Measurements from ENCODE around the gene CCDC185. TPM values are rescaled to one million over a fixed set of nuclear protein-coding genes. Genes with fewer than 3 reads are reported as not detected.

CCDC185 gene
- not detected for total RNA-seq

DNA sequence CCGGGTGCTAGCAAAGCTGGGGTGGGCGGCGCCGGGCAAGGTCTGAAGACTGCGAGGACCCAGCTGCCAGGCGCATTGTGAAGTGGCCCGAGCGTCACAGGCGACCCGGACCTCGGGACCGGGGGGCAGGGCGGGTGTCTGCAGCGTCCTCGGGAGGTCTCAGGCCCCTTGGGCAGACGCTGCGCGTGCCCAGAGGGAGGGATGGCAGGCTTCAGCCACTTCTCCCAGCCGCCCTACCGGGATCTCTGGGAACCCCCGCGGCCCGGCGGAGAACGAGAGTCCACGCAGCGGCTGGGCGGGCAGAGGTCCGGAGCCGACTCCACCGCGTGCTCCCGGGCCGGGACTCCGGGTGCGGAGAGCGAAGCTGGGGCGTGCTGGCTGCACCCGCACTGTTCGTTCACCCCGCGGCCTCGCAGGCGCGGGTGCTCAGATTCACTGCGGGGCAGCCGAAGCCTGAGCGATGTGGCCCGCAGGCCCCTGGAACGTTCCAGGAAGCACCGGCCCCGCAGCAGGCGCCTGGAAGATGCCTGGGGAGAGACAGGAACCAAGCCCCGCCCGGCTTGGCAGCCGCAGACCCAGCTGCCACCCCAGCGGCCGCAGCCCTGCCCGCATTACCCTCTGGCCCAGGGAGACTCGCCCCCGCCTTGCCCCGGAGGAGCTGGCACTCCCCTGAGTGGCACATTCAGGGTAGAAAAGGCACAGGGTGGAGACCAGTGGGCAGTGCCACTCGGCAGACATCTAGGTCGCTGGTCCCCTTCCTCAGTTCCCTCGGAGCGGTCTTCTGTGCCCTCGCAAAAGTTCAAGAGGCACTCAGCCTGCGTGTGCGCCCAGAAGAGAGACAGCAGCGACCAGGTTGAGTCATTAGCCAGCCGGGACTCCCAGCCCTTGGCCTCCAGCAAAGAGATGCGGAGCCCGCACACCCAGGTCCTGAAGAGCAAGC, at the start of gene CCDC185:
Gene CCDC185, plus strand, starts transcription at position 141 of the 940 bp plus-strand sequence. Its CDS starts 61 bp downstream, at position 202.
- DNase-seq (ENCODE audit: low spot score) (no peak), ATAC-seq (ENCODE audit: low FRiP score) (no peak)
- TF ChIP-seq, protein P1, sequence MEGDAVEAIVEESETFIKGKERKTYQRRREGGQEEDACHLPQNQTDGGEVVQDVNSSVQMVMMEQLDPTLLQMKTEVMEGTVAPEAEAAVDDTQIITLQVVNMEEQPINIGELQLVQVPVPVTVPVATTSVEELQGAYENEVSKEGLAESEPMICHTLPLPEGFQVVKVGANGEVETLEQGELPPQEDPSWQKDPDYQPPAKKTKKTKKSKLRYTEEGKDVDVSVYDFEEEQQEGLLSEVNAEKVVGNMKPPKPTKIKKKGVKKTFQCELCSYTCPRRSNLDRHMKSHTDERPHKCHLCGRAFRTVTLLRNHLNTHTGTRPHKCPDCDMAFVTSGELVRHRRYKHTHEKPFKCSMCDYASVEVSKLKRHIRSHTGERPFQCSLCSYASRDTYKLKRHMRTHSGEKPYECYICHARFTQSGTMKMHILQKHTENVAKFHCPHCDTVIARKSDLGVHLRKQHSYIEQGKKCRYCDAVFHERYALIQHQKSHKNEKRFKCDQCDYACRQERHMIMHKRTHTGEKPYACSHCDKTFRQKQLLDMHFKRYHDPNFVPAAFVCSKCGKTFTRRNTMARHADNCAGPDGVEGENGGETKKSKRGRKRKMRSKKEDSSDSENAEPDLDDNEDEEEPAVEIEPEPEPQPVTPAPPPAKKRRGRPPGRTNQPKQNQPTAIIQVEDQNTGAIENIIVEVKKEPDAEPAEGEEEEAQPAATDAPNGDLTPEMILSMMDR (IDR thresholded peaks at IDR 0.05), result no peak

DNA sequence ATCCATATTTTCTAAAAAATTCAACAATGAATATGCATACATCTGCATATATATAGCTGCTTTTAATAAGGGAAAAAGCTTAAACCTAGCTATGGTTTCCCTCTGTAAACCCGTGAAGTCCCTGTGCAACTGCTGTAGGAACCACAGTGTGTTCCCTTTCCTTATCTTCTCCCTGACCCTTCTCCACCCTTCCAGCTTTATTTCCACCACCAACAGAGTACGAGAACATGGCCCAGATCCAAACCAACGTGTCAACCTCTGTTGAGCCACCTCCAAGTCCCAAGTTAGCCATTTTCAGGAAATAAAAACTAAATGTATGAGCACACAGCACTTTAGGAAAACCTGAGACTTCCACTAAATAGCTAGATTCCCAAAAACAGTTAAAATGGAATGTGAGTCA, 49.5 kb upstream of the CCDC185 start:
- no peak for DNase-seq (ENCODE audit: low spot score)
- TF ChIP-seq, protein P1 (IDR thresholded peaks at IDR 0.05), result no peak

DNA sequence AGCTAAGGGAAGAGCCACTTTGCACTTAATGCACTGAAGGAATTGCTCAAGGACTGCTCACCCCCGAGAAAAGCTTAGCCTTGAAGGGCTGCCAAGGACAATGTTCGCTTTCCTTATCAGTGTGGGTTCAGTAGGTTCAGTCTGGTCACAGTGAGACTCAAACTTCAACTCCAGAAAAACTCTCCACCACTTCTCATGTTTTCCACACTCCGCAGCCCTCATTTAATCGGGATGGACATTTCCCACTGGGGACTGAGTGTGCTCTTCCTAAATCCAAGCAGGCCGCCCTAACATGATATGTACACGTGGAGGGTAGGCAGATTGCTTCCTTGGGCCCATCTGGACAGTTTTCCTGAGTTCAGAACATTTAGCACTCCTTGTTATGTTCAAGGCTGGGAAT, 48.7 kb upstream of the CCDC185 start:
- ATAC-seq (ENCODE audit: low FRiP score) (no peak), DNase-seq (ENCODE audit: low spot score) (no peak)
- TF ChIP-seq, protein P1 (IDR thresholded peaks at IDR 0.05), result no peak

More for the DNA sequence above, 49.5 kb upstream of the CCDC185 start:
- ATAC-seq (ENCODE audit: low FRiP score), result no peak

DNA sequence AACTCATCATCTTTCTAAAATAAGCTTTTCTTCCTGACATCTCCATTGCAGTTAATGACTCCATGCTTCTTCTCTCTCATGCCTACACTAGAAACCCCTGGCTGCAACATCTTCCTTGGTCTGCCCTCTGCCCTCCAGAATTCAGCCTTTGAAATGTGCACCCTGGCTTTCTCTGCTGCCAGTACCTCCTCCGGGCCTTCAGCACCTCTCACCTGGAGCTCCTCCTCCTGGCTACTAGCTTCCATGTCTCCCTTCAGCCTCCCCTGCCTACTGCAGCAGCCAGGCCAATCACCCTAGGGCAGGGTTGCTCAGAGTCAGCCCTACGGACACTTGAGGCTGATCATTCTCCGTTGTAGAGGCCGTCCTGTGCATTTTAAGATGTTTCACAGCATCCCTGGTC, 47.5 kb upstream of the CCDC185 start:
- DNase-seq (ENCODE audit: low spot score) (no peak), ATAC-seq (ENCODE audit: low FRiP score) (no peak)
- TF ChIP-seq, protein P1 (IDR thresholded peaks at IDR 0.05), result no peak

DNA sequence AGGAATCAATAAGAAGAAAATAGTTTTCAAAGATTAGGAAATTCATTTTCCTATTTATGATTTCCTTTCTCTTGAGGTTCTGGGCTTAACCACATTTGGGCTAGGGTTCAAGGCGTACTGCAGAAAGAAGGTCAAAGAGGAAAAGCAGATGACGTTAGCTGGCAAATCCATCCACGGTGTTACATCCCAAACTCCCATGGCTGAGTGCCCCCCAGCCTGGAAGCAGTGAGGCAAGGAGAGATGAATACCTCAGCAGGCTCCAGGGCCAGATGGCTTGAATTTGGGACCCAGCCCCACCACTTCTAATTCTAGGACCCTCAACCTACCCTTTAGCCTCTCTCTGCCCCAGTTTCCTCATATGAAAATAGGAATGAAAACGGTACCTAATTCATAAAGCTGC, 46.9 kb upstream of the CCDC185 start:
- TF ChIP-seq, protein P1 (IDR thresholded peaks at IDR 0.05), result no peak

DNA sequence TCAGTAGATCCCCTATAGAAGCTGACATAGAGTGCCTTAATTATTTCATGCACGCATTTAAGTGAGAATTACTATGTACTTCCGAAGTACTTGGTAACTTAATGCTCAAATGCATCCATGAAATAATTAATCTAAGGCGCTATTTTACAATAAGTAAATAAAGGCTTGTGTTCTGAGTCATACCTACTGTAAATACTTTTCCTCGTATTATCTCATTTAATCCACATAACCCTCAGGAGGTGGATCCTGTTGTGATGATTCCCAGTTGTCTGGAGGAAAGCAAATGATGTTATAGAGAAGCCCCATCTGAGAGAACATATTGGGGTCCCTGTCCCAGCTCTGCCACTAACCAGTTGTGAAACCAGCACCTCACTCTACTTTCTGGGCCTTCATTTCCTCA, 45.6 kb upstream of the CCDC185 start:
- ATAC-seq (ENCODE audit: low FRiP score), result no peak
- no peak for DNase-seq (ENCODE audit: low spot score)
- TF ChIP-seq, protein P1 (IDR thresholded peaks at IDR 0.05), result no peak

More for the DNA sequence above, 46.9 kb upstream of the CCDC185 start:
- DNase-seq (ENCODE audit: low spot score) (no peak), ATAC-seq (ENCODE audit: low FRiP score) (no peak)

DNA sequence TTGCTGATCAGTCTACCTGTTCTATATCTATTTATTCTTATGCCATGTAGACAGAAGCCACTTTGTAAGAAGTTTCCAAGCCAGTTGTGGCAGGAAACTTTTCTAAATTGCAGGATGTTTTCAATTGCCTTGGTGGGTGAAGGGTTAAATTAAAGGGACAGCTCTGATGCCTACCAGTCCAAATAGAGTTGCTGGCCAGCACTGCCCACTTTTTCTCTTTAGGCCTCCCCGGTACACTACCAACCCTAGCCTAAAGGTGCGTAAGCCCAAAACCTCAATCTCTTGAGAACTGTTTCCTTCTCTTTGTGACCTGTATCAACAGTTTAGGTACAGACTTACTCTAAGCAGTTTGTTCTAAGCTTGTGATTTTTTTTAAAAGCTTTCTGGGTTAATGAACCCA, 44.8 kb upstream of the CCDC185 start:
- TF ChIP-seq, protein P1 (IDR thresholded peaks at IDR 0.05), result no peak
- DNase-seq (ENCODE audit: low spot score), result no peak
- no peak for ATAC-seq (ENCODE audit: low FRiP score)
